Skin epidermis (tissue), 12 donors: ENCODE measurements around the gene TGIF1.

Experiments
- H3K27ac ChIP-seq, 21 experiments: fragments of 200-600 bp; sonication (generic) in 11 of 21; one replicate each; pipeline ENCODE4 v1.5.0; 2020; ENCODE audit warnings: mild to moderate bottlenecking in 3 of 21, inconsistent platforms in 2 of 21, moderate library complexity in 2 of 21
- H3K4me3 ChIP-seq, 7 experiments: fragments of 200-600 bp; sonication (generic) in 2 of 7; one replicate each; pipeline ENCODE4 v1.5.0; 2020; ENCODE audit warnings: inconsistent platforms in 2 of 7, mild to moderate bottlenecking in 2 of 7, moderate library complexity in 1 of 7

TGIF1 gene

DNA sequence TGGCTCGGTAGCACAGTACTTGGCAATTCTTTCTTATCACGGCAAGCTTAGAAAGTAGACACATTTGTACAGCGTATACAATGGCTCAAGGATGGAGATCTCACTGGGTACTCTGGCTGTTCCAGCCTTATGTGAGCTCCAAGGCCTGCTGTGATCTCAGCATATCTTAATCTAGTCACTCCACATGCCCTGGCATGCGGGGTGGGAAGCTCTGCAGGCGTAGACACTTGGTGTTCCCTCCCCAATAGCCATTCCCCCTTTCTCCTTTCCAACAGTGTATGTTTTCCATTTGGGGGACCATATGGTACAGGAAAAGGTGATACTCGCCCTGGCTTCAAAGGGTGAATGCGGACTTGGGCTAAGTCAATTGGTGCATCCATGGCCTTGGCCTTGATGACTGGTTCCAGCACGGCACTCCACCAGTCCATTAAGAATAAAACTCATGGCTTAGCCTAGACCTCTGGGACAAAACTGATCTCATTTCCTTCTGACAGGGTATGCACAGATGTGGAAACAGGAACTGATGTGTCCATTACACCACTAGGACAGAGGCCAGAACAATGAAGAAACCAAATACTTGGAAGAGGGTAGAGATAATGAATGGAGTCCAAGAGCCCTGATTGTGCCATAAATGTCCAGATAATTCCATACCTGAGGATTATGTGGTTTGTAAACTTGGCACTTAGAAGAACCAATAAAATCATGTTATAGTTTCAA is 28.4 kb downstream of the TGIF1 start:
- H3K27ac ChIP-seq: no peak overlapping the region
- H3K4me3 ChIP-seq: no peak overlapping the region

DNA sequence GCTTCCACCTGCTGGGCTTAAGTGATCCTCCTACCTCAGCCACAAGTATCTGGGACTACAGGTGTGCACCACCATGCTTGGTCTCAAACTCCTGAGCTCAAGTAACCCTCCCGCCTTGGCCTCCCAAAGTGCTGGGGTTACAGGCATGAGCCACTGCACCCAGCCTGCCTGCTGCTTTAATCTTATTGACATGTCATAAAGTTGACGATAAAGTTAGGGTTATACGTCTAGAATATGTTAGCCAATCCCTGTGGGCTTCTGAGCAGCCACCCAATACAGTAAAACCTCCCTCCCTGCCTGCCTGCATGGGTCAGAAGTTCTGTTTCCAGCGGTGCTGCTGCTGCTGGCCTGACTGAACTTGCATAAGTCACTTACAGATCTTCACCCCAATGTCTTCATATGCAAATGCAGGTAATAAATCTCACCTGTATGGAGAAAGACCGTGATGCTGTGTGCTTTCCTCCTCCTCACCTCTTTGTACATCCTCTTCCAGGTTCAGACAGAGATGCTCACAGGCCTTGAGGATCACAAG is 30.1 kb downstream of the TGIF1 start:
- Histone ChIP-seq H3K4me3 (no peak overlapping the region), H3K27ac (no peak overlapping the region)

DNA sequence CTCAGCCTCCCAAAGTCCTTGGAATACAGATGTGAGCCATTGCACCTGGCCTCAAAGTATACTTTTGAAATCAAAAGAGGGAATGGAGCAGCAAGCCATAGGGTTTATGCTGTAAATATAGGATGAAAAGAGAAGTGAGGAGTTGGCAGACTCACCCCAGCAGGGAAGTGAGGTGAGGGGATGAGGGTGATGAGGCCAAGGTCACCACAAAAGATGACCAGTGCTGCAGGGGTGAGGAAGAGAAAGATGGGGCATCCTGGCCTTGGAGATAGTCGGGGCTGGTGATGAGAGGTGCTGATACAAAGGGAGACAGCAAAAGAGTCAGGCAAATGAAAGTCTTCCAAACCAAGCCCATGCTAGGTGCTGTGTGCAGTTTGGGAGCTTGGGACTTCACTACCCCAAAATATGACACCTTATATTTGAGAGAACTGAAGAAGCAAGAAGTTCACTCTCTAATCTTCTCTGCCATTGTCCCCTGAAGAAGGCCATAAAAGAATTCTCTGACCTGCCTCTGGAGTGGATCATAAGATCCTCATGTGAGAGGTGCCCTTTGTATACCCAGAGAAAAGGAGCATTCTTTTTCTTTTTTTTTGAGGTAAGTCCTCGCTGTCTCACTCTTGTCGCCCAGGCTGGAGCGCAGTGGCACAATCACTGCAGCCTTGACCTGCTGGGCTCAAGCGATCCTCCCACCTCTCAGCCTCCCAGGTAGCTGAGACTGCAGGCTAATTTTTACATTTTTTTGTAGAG is 31.0 kb downstream of the TGIF1 start:
- H3K4me3 ChIP-seq: no peak overlapping the region
- H3K27ac ChIP-seq: no peak overlapping the region

DNA sequence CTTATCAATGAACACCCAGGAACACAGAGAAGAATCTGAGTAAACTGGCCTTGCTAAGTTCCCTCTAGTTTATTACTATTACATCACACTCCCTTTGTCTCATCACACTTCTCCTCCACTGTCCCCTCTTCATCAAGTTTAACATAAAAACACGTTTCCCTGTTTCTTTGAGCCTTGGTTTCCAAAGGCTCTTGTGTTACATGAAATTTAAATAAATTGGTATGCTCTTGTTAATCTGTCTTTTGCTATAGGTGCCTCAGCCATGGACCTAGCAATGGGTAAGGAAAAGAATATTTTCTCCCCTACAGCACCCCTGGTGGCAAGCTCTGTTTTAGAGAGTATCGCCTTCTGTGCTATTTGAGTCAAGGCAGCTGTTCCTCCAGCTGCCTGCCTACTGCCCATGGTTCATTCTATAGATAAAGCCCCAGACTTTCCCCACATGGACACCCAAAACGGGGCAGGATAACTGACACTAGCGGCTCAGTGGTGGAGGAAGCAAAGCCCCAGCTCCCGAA is 31.8 kb downstream of the TGIF1 start:
- H3K27ac ChIP-seq: no peak overlapping the region
- no peak overlapping the region for H3K4me3 ChIP-seq

DNA sequence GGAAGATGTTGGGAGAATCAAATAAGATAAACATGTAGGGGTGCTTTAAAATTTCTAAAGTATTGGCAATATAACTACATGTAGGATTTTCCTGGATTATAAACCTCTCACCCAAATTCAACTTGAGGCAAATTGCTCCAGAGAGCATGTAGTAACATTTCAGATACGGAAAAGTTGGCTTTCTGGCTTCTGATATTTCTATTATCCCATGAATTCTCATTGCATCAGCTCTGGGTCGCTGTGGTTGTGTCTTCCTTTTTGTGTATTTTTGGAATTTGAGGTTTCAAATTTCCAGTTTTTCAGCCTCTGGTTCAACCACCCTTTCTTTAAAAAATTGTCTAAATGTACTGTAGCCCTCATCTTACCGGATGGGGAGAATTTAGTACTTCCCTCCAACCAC is 32.3 kb downstream of the TGIF1 start:
- H3K27ac ChIP-seq: no peak overlapping the region

DNA sequence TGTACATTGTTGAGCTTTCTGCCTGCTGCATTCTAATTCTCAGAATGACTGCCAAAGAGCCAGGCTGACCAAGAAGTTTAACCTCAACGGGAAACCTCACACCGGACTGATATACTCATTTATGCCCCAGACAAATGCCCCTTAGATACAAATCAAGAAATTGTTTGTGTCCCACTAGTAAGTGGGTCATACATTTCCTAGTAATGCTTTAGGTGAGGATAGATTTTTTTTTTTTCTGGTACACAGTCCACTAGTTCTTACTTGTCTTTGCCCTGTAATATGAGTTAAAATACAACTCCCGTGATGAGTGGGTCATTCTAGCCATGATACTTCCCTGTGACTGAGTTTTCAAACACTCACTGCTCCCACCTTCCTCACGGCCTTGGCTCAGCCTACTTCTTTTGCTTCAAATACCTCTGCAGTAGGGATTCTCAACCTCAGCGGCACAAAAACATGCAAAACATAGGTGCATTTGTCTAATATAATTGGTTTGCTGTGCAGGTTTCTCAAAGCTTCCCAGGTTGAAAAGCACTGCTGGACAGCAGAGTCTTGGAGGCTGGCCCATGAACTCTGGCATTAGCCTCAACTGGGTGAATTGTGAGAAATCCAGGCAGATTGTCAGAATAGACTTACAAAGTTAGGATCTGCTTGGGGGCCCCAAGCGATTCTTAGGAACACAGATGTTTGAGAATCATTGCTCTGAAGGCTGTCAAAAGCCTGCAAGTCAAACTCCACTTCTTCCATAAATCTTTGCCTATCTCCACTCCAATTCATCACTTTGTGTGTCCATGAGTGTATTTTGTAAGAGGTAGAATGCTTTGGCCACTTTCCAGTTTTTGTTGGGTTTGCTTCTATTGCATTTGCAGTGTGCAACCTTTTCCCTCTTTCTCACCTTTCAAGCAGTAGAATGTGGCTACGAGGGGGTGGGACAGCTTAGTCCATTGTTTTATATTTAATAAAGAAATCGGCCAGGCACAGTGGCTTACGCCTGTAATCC is 35.5 kb downstream of the TGIF1 start:
- Histone ChIP-seq H3K4me3 (no peak overlapping the region), H3K27ac (no peak overlapping the region)

More for the DNA sequence above, 32.3 kb downstream of the TGIF1 start:
- H3K4me3 ChIP-seq: no peak overlapping the region

DNA sequence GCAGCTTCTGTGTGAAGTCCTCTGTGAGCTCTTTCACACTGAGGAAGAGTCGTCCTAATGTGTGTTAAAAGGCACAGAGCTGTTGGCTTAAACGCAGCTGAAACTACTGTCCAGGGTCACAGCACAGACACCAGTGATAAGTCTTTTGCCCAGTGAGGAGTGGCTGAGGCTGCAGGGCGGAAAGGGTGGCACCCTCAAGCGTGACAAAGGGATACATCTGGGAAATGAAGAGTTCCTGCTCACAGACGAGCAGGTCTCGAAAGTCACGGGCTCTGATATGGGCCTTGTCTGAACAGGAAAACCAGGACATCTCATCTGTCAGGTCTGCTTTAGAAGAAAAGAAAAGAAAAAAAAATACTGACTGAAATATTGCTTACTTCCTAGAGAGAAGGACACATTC is 36.5 kb downstream of the TGIF1 start:
- H3K27ac ChIP-seq: no peak overlapping the region
- no peak overlapping the region for H3K4me3 ChIP-seq

DNA sequence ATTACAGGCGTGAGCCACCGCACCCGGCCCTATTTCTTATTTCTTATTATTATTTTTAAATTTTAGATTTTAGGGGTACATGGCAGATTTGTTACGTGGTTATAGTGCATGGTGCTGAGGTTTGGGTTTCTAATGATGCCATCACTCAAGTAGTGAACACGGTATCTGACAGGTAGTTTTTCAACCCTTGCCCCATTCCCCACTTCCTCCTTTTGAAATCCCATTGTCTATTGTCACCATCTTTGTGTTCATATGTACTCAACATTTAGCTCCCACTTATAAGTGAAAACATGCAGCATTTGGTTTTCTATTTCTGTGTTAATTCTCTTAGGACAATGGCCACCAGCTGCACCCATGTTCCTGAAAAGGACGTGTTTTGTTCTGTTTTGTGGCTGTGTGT is 39.5 kb downstream of the TGIF1 start:
- Histone ChIP-seq H3K4me3 (no peak overlapping the region), H3K27ac (no peak overlapping the region)

DNA sequence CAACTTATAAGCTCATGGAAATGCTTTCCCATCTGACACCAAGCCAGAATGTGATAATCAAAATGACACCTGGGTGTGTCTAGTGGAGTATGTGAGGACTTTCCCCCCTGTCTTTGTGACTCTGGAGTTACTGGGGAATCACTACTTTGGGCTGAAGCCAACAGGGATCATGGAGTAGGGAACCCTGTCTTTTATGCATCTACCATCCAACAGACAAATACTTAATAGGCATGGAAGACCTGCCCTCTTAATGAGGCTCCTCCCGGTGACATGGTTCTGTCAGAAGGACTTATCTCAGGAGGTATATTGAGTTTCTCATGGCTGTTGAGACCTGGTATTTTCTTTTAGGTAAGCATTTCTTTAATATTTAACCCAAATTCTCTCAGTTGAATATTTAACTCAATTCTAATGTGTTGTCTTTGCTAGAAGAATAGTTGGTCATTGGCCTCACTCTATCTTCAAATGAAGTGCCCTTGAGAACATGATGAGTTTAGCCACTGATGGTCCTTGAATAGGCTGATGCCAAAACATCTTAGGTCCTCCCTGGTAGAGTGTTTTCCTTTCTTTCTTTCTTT is 42.1 kb downstream of the TGIF1 start:
- H3K4me3 ChIP-seq: no peak overlapping the region
- no peak overlapping the region for H3K27ac ChIP-seq

DNA sequence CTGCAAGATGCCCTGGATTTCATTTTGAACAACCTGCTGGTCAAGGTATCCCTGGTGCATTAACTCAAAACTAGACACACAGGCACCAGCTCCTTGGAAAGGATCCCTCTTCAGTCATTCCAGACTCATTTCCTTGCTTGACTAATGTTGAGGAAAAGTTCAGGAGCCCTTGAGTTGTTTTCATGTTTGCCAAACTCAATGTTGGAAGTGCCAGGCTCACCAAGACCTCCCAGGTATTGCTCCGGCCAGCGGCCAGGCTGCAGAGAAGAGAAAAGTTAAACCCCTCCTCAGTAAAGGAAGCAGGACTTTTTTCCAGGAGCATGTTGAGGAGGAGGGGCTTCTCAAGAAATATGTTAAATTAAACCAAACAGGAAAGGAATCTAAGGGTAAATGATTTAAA is 42.7 kb downstream of the TGIF1 start:
- no peak overlapping the region for H3K4me3 ChIP-seq
- no peak overlapping the region for H3K27ac ChIP-seq

DNA sequence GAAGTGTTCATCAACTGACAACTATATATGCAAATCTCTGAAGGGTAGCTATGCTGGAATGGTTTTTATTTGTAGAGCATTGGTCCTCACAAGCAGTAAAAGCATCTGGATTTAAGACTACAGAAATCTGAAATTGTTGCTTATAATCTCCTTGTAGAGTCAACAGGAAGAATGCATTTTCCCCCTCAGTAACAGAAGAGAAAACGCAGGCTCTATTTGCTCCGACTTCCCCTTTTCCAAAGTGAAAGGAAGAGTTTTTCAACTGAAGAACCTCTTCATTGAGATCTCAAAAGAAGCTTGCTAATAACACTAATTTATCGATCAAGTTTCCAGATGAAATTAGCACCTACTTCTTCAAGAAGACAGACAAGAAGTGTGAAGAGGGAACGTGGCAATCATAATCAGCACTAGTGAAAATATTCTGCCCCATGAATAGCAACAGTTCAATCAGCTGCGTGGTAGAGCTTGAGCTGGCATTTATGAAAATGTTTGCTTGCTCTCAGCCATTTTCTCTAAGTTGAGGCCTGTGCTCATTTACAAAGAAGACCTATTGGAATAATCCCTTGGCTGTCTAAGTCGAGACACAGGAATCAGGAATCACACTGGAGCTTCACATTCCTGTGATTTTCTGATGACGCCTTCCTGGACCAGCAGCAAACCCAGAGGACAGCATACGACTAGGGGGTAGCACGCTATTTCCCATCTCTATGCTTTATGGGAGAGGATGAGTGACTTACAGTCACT is 43.7 kb downstream of the TGIF1 start:
- Histone ChIP-seq H3K4me3 (no peak overlapping the region), H3K27ac (peak overlapping the region in 2 of 21 experiments; percentile 5 to 51)

DNA sequence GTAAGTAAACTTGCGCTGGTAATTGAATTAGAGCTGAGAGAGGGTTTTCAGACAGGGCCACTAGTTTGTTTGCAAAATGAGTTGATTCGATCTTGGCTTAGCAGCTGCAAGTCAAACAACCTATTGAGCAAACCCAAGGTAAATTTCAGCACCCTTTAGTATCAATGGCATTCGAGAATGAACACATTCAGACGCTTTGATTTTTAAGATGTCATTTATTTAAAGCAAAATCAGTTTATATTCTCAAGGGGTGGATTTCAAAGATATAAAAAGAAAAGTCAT is 44.2 kb downstream of the TGIF1 start:
- peak overlapping the region in 1 of 21 experiments; percentile 5 for H3K27ac ChIP-seq

DNA sequence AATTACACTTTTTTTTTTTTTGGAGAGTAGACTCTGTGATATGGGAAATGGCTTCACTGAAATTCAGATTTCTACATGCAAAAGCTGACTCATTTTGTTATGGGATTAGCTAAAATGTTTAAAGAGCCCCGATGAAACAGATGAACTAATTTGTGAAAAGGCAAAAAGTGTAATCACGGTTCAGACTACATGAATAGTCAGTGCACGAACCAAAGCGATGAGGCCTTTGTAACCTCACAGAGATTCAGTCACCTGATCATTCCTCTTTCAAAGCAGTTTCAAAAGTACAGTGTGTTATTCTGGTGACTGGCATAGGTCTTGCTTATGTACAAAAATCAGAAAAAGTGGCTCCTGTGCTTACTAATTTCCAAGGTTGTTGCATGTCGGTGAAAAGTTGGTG is 44.6 kb downstream of the TGIF1 start:
- Histone ChIP-seq H3K4me3 (no peak overlapping the region), H3K27ac (no peak overlapping the region)

More for the DNA sequence above, 44.2 kb downstream of the TGIF1 start:
- no peak overlapping the region for H3K4me3 ChIP-seq

DNA sequence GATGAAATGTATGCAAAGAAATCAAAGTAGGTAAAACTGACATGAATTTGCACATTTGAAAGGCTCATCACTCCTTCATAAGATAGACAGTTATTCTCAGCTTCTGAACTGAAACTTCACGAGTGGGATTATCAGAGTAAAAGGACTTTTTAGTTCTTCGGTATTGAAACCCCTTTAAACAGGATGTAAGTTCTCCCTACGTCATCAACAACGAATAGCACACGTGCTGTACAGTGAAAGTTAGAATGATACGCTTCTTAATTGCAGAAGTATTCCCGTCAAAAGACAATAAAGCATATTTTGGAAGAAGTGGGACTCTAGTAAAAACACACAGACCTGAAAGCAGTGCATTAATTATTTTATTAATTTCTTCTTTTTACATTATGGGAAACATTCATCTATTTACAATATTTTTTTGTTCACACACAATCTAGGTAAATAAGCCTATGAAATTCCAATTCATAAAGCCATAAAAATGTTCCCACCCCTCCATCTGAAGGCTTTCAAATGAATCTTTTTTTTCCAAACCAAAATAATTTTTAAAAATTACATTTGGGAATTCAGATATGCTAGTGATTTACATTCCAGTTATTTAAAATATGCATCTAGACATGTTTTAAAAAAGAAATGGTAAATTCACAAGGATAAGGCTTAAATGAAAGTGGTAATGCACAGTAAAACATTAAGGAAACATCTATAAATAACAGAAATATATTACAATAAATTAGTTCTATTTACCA is 45.9 kb downstream of the TGIF1 start:
- Histone ChIP-seq H3K4me3 (no peak overlapping the region), H3K27ac (no peak overlapping the region)

DNA sequence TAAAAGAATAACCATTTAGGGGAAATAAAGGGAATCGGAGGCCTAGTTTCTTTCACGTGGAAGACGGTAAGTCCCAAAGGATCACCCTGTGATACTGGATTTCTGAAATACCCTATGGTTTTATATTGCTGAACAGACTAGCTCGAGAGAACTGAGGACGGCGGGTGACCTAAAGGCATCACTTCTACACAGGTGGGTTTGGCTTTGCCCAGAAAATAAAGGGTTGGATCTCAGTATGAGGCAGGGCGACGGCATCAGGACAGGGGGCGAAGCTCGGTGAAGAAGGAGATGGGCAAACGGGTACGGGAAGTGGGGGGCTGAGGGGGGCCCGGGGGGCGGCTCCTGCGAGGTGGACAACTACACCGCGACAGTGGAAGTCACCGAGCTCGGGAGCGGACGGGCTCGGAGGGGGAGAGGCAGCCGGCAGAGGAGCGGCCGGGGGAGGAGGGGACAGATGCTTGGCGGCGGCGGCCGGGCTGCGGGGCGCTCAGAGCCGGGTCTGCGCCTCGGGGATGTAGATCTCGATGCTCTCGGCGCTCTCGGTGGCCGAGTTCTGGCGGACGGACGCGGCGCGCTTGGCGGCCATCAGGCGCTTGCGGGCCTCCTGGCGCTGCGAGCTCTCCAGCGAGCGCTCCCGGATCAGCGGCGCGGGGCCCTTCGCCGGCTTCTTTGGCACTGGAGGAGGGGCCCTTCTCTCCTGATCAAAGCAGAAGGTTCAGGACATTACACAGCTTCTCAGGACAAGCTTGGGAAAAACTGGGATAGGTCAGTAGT is 48.9 kb downstream of the TGIF1 start:
- Histone ChIP-seq H3K4me3 (peak overlapping the region in 6 of 7 experiments; percentile 23 to 43 (median 32)), H3K27ac (no peak overlapping the region)

DNA sequence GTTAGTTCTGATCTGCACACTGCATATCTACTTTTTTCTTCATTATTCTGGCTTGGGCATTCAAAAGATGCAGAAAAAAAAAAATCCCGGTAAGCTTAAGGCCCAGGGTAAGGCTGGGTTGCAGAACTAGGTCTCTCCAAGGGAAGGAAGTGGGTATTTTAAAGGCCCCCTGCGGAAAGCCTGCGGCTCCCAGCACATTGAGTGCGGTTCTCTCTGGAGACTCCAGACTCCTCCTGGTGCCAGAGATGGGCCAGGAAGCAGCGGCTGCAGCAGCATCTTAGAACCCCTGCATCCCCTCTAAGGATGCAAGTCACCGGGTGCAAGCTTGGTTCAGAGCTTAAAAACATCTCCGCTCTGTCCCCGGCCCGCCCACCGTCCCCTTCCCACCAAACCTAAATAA is 49.5 kb downstream of the TGIF1 start:
- H3K27ac ChIP-seq: no peak overlapping the region
- H3K4me3 ChIP-seq: peak overlapping the region in 6 of 7 experiments; percentile 23 to 43 (median 32)

DNA sequence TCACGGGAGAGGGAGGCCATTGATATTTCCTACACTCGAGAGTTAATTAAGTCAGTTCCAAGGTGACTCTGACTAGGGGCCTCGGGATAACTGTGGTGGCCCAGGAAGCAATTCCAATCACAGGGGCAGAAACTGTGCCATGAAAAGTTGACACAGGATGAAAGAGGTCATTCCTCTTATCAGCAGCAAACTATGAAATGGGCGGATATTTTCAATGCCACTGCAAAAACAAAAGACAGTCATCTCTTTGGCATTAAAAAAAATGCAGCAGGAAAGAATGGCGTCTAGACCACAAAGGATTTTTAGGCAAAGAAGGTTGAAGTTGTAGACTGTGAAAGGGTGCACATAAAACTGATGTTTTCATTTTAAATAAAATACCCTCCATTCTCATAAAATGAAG is 50.0 kb downstream of the TGIF1 start:
- no peak overlapping the region for H3K4me3 ChIP-seq
- H3K27ac ChIP-seq: no peak overlapping the region

DNA sequence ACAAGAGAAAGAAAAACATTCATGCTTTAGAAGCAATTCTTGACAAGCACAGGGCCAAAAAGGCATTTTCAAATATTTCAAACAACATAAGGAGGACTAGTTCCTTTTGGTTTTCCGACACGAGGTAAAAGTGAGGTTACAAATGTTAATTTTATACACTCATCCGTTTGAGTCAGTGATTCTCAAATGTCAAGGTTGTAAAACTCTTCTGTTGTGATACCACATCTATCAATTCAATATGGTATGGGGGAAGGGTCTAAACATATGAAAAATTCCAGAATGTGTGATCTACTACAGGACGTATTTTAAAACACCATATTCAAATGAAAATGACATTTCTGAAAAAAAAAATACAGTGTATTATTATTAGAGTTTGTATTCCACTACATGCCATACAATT is 52.7 kb downstream of the TGIF1 start:
- H3K4me3 ChIP-seq: no peak overlapping the region
- H3K27ac ChIP-seq: no peak overlapping the region
